Subcutaneous adipose tissue (tissue), 4 donors: ENCODE data around the gene CHST13. TPM values are rescaled to one million over a fixed set of nuclear protein-coding genes. Genes with fewer than 3 reads are reported as not detected.

Source experiments
- CTCF ChIP-seq: fragments of 450-650 bp; IDR thresholded peaks from one replicate; pipeline ENCODE4 v1.5.1; 2016; ENCODE audit warnings: low read depth, mild to moderate bottlenecking, control low read depth, antibody characterized with exemption, moderate library complexity
- total RNA-seq, 4 donors: library from RNA; depleted of rRNA; stranded (reverse); fragments of >200 nt; gene quantifications; one replicate each; pipeline ENCODE4 v1.1.0, GENCODE V29; 2016

Gene CHST13
- total RNA-seq, 4 donors from 2014 or later, result 0.66 to 2.5 (median 1.3) TPM

- TF ChIP-seq CTCF, result no peak
Observed at GRCh38 chr3:126517291-126517951, 6.5 kb upstream of the CHST13 start, which contains the start of gene UROC1. TSS of gene UROC1 (minus strand) at chr3:126517773. CDS start at chr3:126517719, 54 bp downstream.

- no peak for TF ChIP-seq CTCF
Observed at GRCh38 chr3:126517986-126518778, 5.8 kb upstream of the CHST13 start.

- TF ChIP-seq CTCF, result no peak
Observed at GRCh38 chr3:126518779-126519177, 5.2 kb upstream of the CHST13 start.

- no peak for TF ChIP-seq CTCF
Observed at GRCh38 chr3:126519506-126520455, 4.2 kb upstream of the CHST13 start.

- TF ChIP-seq CTCF, result no peak
Observed at GRCh38 chr3:126521122-126521891, 2.6 kb upstream of the CHST13 start.

GRCh38 chr3:126522363-126522788 lies 1.6 kb upstream of the CHST13 start:
- no peak for TF ChIP-seq CTCF
